Measurements from ENCODE around the gene PLEKHH2.
"Not testable (repeated sequence)": the region's sequence is repeated elsewhere in the genome, so short reads cannot be mapped to it uniquely, and the experiment has no call there.

Gene PLEKHH2

GRCh38 chr2:43637030-43637803 is at the start of gene PLEKHH2:
PLEKHH2 (plus strand) TSS chr2:43637260; CDS start chr2:43644674, 7,414 bp downstream.
- peak; percentile 95 for DNase-seq

DNA sequence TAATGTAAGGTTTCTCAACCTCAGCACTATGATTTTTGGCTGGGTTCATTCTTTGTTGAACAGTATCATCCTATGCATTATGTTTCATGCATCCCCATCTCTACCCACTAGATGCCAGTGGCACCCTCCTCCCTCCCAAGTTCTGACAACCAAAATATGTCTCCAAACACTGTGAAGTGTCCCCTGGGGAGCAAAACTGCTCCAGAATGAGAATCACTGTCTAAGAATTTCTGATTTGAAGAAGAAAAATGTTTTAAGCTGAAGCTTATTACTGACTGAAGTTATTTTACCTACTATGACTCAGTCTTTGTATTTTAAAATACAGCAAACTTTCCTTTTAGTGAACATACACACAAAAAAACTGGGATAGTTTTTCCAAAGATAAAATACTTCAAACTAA is 44.6 kb upstream of the PLEKHH2 start:
- DNase-seq: no peak

- no peak for DNase-seq
Observed at GRCh38 chr2:43593254-43593653, 43.8 kb upstream of the PLEKHH2 start.

- DNase-seq: no peak
Observed at GRCh38 chr2:43594875-43595274, 42.2 kb upstream of the PLEKHH2 start.

DNA sequence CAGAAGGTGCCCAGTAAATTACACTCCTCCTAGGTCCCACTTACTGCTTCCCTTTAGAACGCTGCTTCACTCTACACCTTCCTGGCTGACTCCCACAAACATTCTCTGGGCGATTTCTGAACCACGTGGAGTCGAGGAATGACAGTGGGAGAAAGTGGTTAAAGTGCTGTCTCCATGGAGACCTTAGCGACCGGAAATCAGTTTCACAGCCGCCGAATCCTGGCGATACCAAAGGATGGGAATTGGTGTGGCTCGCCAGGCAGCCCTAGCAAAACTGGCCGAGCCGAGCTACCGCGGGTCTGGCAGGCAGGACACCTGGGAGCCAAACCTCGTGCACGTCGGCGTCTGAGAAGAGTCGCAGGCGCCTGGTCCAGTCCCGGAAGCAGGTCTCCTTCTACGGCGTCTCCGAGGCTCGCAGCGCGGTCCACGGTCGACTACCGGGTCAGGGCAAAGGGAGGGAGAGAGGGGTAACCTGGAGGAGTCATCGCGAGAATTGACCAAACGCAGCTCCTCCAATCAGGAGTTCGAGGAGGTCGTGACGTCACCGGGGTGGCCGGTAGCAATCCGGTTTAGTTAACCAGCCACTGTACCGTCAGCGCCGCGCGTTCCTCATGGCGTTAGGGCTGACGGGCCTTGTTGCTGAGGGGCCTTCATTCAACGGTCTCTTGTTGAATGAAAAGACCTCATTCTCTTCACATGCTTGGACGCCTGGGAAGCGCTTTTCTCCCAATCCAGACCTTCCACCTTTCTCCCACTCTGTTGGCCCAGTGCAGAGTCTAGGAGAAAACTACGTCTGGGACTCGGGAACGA is 41.3 kb upstream of the PLEKHH2 start, which contains the start of gene THADA:
TSS of gene THADA (minus strand) at position 436 of the 810 bp plus-strand sequence. CDS start 3,646 bp downstream, outside the sequence.
- DNase-seq: peak; percentile 99

GRCh38 chr2:43600596-43600995 is 36.5 kb upstream of the PLEKHH2 start:
- DNase-seq: not testable (repeated sequence)

DNA sequence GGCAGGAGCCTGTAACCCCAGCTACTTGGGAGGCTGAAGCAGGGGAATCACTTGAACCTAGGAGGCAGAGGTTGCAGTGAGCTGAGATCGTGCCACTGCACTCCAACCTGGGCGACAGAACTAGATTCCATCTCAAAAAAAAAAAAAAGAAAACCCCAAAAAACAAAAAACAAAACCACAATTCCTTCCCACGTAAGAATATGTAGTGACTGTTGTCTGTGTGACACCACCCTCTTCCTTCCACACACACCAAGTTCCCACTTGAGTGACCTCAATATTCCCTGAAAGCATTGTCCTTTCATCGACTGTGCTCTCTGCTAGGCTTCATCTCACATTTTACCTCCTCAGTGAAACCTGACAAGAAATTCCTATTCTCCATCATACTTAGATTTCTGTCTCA is 32.4 kb upstream of the PLEKHH2 start:
- DNase-seq: no peak

DNA sequence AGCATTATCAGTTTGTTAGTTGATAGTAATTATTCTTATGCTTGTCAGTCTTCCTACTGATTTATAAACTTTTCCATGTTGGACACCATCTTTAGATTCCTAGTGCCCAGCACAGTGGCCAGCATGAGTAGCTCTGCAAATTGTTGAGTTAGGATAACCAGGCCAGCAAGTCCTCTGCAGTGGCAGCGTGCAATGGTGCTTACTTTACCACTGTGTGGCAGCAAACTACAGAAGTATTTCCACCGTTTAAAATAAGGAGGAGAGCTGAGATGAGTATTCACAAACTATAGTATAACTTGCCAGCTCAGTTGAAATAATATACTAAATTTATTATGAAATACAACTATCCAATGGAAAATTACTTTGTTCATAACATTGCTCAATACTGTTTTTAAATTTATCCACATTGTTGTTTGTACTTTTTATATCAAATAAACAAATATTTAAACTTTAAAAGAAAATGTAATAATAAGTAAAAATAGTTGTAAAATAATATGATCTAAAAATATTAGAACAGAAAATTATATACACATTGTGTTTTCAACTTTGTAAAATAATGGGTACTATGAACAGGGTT is 31.9 kb upstream of the PLEKHH2 start:
- peak; percentile 35 for DNase-seq

DNA sequence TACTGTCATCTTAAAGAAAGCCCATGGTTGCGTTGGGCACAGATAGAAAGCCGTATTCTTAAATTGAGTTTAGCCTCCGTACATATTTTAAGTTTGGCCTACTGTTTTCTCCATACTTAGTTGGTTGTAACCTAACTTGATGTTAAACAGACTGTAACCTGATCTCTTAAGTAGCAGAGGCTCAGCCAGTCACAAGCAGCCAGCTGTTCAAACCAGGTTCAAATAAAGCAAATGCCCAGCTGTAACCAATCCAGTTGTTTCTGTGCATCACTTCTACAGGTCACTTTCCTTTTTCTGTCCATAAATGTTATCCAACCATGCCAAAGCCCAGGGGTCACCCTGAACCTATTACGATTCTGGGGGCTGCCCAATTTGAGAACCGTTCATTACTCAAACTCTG is 31.2 kb upstream of the PLEKHH2 start:
- no peak for DNase-seq

DNA sequence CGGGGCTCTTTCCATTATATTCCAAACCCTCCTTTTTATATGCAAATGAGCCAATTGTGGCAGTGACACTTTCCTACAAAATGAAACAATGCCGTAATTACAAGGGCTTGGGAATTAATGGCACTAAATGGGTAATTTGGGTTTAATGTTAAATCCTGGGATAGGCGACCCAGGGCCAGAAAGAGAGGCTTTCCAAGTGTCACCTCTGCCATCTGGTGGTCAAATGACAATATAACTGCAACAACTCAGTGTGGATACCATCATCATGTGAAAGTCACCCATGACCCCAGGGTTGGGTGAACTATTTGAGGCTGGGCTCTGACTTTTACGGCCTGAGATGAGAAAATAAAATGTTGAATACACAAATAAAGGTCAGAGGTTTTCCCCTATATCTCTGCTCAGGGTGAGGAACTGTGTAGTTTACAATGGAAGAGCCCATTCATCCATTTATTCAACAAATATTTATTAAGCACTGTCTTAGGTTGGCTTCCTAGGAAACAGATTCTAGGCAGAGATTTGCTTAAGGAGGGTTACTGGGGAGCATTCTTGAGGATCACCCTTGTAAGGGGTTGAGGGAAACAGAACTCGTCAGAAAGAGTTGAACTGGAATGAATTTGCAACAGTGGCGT is 27.7 kb upstream of the PLEKHH2 start:
- DNase-seq: no peak

- no peak for DNase-seq
Observed at GRCh38 chr2:43610361-43610760, 26.7 kb upstream of the PLEKHH2 start.

GRCh38 chr2:43611987-43612894 is 24.8 kb upstream of the PLEKHH2 start:
- DNase-seq: peak; percentile 84

DNA sequence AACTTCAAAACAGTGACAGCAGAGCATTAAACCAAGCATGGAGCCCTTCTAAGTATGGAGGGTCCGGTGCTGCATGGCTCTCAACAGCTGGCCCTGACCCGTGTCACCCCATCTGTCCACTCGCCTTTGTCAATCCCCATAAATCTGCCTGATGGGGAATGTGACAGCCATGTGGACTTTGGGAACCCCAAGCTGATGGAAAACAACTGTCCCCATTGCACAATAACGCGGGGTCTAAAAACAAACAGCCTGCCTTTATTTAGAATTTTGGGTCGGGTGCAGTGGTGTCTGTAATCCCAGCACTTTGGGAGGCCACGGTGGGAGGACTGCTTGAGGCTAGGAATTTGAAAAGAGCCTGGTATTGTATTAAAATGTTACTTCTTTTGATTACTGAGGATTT is 24.1 kb upstream of the PLEKHH2 start:
- no peak for DNase-seq

DNA sequence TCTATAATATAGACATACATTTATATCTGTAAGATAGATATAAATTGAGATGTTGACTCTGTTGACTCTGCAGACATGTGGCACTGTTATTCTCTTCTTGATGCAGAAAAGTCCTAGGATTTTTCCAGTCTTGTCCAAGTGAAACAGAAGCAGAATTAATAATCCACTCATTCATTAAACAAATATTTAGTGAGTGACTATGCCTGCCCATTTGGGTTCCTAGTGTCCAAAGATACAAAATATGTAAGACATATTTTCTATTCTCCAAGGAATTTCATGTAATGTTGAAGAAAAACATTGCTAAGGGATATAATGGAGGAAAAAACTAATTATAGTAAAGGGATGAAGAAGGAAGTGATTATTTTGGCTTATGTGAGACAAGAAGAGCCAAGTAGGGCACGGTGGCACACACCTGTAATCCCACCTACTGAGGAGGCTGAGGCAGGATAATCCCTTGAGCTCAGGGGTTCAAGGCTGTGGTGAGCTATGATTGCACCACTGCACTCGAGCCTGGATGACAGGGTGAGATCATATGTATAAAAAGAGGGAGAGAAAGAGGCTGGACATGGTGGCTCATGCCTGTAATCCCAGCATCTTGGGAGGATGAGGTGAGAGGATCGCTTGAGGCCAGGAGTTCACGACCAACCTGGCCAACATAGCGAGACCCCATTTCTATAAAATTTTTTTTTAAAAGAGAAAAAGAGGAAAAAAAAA is 19.9 kb upstream of the PLEKHH2 start:
- no peak for DNase-seq

GRCh38 chr2:43619511-43619910 is 17.5 kb upstream of the PLEKHH2 start:
- no peak for DNase-seq

- DNase-seq: peak; percentile 41
Observed at GRCh38 chr2:43622931-43623451, 14.1 kb upstream of the PLEKHH2 start.

DNA sequence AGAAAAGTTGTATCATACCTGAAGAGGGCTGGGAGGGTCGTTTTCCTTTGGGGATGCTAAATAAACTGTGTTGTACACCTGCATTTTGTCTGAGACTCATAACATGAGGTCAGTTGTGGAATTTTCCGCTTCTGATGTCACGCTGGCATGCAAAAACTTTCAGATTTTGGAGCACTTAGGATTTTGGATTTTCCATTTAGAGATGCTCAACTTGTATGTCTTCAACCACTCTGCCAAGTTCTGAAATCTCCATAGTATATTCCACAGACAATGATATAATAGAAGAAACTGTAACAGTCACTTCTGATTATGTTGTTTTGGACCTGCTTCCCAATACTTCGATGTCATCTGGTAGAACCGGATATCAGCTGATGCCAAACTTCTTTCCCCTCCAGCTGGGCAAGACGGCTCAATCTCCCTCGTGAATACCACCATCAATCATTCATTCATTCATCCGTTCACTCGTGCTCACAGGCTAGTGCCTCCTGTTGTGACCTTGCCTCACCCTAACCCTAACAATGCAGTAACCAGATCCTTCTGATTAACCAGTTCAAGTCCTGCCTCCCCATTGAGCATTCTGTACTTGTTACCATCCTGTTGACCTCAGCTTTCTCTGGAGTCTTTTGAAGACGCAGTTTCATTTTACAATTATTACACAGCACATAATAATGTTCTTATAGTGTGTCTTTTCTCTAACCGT is 5.3 kb upstream of the PLEKHH2 start:
- no peak for DNase-seq

DNA sequence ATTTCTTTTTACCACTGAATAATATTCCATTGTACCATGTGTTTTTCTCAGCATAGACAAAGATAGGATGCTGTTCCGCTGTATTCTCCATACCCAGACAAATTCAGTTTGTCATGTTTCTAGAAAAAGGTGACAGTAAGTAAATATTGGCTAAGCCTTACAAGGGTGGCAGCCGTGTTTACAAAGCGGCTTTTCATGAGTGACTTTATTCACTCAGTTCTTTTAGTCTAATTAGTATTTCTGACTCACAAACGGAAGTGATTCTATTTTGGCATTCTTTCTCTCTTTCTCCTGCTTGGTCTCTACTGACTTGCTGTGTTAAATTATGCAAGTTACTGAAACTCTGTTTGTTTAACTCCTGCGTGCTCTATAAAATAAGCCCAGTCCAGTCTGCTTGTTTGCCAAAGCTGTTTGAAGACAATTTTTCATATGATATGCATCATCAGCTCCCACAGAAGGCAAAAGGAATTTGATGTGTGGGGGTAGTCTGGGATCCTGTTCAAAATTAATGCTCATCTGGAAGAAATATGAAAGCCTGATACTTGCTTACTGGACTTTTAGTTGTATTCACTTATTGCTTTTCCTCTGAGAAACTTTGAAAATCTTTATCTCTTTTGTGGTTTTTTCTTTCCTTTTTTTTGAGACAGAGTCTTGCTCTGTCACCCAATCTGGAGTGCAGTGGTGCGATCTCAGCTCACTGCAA is 2.3 kb upstream of the PLEKHH2 start:
- peak; percentile 24 for DNase-seq

GRCh38 chr2:43636153-43636552 is 907 bp upstream of the PLEKHH2 start:
- DNase-seq: not testable (repeated sequence)

- no peak for DNase-seq
Observed at GRCh38 chr2:43636621-43637020, 439 bp upstream of the PLEKHH2 start.

All from right hindlimb (tissue), 1 donor.